Uterus (tissue), 4 donors: ENCODE results near the gene RRP36. TPM values are rescaled to one million over a fixed set of nuclear protein-coding genes. Genes with fewer than 3 reads are reported as not detected.

Experiments
- DNase-seq, 2 donors: peaks; one replicate each; pipeline ENCODE4 v3.0.0-alpha.2; 2019 to 2020
- H3K27ac ChIP-seq, 2 donors: fragments of 200-600 bp; sonication (generic); 1 replicate in 1 of 2; 2 replicates in 1 of 2; pipeline ENCODE4 v1.5.1; 2016 to 2018
- H3K27me3 ChIP-seq, 2 donors: fragments of 200-600 bp; sonication (generic); one replicate each; pipeline ENCODE4 v1.5.1; 2018 to 2019; ENCODE audit warnings: control low read depth in 1 of 2
- H3K36me3 ChIP-seq, 2 donors: fragments of 200-600 bp; sonication (generic); one replicate each; pipeline ENCODE4 v1.5.1; 2019; ENCODE audit warnings: control low read depth in 1 of 2
- H3K4me1 ChIP-seq, 2 donors: fragments of 200-600 bp; sonication (generic); one replicate each; pipeline ENCODE4 v1.5.1; 2018 to 2019; ENCODE audit warnings: control low read depth in 1 of 2
- H3K4me3 ChIP-seq, 2 donors: fragments of 200-600 bp; sonication (generic); 1 replicate in 1 of 2; 2 replicates in 1 of 2; pipeline ENCODE4 v1.5.1; 2018 to 2019; ENCODE audit warnings: mild to moderate bottlenecking in 1 of 2
- H3K9me3 ChIP-seq, 2 donors: fragments of 200-600 bp; sonication (generic); one replicate each; pipeline ENCODE4 v1.5.1; 2019; ENCODE audit warnings: control low read depth in 1 of 2
- POLR2A ChIP-seq, 2 donors: fragments of 450-650 bp; IDR thresholded peaks; one replicate each; pipeline ENCODE4 v1.6.1; 2016; ENCODE audit warnings: antibody characterized with exemption in 2 of 2, mild to moderate bottlenecking in 1 of 2, moderate library complexity in 1 of 2
- intact Hi-C: fragments of 100-400 bp; cut with DNase I; formaldehyde crosslinking; loops from one replicate; pipeline ENCODE4 v1.15.1; 2023; ENCODE audit warnings: low total_unique reads
- total RNA-seq, 4 donors: library from RNA; depleted of rRNA in 3 of 4; stranded (reverse); fragments of >200 nt in 3 of 4; gene quantifications; one replicate each; pipeline versions ENCODE4 v1.1.0 to v1.2.4, GENCODE V29; 2014 to 2023
- TF ChIP-seq, protein P1 (sequence below), 4 experiments: fragments of 200-600 bp in 2 of 4; fragments of 450-650 bp in 2 of 4; sonication (generic) in 2 of 4; IDR thresholded peaks; one replicate each; pipeline ENCODE4 v1.5.1; 2016 to 2019; ENCODE audit warnings: antibody characterized with exemption in 4 of 4, mild to moderate bottlenecking in 2 of 4, moderate library complexity in 1 of 4
- donor health status: DM: yes; HTN: yes; CAD: no.

The RRP36 gene
- total RNA-seq, 4 donors from 2014 or later, result 30.5 to 57.2 (median 45.9) TPM

DNA sequence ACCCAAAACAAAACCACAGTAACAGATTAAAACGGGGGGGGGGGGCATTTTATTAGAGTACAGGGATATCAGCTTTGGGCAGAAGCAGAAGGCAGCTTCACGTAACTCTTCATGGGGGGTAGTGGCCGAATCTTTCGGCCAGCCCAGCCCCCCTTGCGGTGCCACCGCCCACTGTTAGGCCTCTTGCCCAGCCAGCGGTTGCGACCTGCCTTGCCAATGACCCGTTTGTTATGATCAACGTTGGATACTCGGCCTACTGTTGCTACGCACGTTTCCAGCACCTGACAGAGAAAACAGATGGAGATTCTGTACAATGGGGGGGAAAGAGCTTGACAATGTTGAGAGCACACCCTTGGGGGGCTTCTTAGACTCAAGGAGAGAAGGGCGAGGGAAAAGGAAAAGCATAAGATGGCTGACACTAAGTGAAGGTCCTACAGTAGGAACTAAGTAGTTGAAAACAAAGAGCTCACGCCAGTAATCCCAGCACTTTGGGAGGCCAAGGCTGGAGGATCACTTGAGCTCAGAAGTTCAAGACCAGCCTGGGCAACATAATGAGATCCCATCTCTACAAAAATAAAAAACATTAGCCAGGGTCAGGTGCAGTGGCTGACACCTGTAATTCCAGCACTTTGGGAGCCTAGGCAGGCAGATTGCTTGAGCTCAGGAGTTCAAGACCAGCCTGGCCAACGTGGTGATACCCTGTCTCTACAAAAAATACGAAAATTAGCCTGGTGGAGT is 33.0 kb downstream of the RRP36 start:
- TF ChIP-seq, protein P1, sequence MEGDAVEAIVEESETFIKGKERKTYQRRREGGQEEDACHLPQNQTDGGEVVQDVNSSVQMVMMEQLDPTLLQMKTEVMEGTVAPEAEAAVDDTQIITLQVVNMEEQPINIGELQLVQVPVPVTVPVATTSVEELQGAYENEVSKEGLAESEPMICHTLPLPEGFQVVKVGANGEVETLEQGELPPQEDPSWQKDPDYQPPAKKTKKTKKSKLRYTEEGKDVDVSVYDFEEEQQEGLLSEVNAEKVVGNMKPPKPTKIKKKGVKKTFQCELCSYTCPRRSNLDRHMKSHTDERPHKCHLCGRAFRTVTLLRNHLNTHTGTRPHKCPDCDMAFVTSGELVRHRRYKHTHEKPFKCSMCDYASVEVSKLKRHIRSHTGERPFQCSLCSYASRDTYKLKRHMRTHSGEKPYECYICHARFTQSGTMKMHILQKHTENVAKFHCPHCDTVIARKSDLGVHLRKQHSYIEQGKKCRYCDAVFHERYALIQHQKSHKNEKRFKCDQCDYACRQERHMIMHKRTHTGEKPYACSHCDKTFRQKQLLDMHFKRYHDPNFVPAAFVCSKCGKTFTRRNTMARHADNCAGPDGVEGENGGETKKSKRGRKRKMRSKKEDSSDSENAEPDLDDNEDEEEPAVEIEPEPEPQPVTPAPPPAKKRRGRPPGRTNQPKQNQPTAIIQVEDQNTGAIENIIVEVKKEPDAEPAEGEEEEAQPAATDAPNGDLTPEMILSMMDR (IDR thresholded peaks at IDR 0.05), result no peak
- no peak for TF ChIP-seq POLR2A (IDR thresholded peaks at IDR 0.05)
- Histone ChIP-seq H3K36me3 (no peaks in the 10 kb centered on the region), H3K9me3 (no peaks in the 10 kb centered on the region), H3K27me3 (no peaks in the 10 kb centered on the region), H3K4me3 (peak overlapping the region; percentile 72 to 79), H3K4me1 (peaks cover 0 to 14% of the 10 kb centered on the region in 2 donors), H3K27ac (peak overlapping the region; percentile 92 to 97)
- intact Hi-C loops, result no loop called here
- peak; percentile 35 to 43 for DNase-seq

DNA sequence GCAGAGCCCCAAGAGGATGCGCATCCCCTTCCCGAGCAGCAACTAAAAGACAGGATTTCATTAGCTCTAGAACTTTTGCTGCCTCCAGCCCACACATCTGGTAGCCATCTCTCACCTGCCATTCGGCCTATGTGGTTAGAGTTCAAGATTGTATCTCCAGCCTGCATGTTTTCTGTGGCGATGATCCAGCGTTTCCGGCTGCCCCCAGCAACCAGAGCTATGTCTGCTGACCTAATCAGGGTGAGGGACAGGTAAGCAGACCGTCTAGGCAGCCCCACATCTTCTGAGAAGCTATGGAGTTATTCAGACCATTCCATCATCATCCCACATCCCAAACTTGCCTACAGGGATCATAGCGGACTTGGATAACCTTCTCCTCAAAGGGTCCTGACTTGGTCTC is 34.5 kb downstream of the RRP36 start:
- Histone ChIP-seq H3K4me1 (peaks cover 9 to 14% of the 10 kb centered on the region in 2 donors), H3K9me3 (no peaks in the 10 kb centered on the region), H3K36me3 (no peaks in the 10 kb centered on the region), H3K27me3 (no peaks in the 10 kb centered on the region), H3K27ac (no peak overlapping the region), H3K4me3 (no peak overlapping the region)
- TF ChIP-seq, protein P1 (IDR thresholded peaks at IDR 0.05), result no peak
- TF ChIP-seq POLR2A (IDR thresholded peaks at IDR 0.05), result no peak
- intact Hi-C loops, result no loop called here
- DNase-seq, result no peak

DNA sequence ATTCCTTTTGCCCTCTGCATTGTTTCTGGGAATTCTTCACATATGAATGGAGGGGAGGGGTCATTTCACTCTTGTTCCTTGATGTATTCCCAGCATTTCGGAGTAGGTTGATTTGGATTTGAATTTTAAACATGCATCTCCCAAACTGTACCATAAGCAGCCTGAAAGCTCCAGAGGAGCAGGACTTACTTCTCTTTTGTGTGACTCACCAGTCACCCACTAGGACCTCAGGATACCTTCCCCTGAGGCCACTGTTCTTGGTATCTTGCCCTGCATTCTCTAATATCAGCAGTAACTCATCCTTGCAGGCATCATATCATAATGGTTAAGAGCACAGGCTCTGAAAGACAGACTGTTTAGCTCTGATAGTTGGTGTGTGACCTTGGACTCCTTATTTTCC is 37.1 kb downstream of the RRP36 start:
- intact Hi-C loops, result no loop called here
- no peak for DNase-seq
- peaks cover 9 to 14% of the 10 kb centered on the region in 2 donors for H3K4me1 ChIP-seq
- no peaks in the 10 kb centered on the region for H3K27me3 ChIP-seq
- no peaks in the 10 kb centered on the region for H3K36me3 ChIP-seq
- no peaks in the 10 kb centered on the region for H3K9me3 ChIP-seq
- H3K4me3 ChIP-seq, result peak overlapping the region; percentile 88 to 90
- TF ChIP-seq, protein P1 (IDR thresholded peaks at IDR 0.05), result no peak
- no peak for TF ChIP-seq POLR2A (IDR thresholded peaks at IDR 0.05)
- H3K27ac ChIP-seq, result peak overlapping the region; percentile 85 to 90

DNA sequence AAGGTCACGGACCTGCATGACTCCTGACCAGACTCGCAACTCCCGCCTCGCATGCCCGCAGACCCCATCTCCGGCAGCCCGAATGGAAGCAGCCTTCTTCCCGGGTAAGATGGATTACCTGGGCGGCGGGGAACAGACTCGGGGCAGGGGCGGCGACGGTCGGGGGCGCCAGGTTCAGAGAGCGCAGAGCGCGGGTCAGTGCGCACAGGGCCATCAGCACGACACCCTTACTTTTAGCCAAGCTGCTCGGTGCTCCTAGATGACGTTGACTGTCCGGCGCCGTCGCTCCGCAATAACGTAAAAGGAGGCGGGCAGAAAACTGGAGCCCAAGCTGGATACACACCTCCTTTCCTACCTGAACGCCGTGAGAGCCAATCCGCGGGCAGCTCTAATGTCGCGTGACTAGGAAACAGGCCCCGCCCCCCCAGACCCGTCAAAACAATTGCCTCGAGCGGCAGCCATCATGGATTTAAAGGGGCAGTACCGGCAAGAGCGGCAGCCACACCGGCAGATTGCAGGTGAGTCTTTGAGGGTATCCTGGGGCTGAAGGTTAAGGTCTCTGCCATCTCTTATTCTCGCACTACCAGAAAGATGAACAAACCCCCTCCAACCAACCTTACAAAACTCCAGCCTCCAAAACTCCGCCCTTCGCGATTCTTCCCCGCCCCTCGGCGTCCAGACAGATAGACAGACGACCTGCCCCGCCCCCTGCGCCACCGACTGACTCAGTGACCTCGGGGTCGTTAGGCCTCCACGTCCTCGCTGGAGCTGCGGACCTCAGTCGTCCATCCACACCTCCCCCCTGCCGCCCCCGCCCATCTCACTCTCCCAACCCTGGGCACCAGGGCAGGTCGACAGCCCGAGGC is 38.0 kb downstream of the RRP36 start, which contains the start of the genes KLC4 and MRPL2:
Gene KLC4 (plus strand): TSS at position 464 of the 866 bp plus-strand sequence. CDS start 1,705 bp downstream, outside the sequence.
Gene MRPL2 (minus strand): TSS at position 267 of the 866 bp plus-strand sequence. CDS start 53 bp downstream, at position 214.
- TF ChIP-seq, protein P1 (IDR thresholded peaks at IDR 0.05), result peak in 1 of 4 experiments; percentile 14
- TF ChIP-seq POLR2A (IDR thresholded peaks at IDR 0.05), result peak; percentile 61 to 81
- peak within 1 kb of the TSS; percentile 85 to 90 for H3K27ac ChIP-seq
- DNase-seq, result peak; percentile 99
- peaks cover 9 to 11% of the 10 kb centered on the region in 2 donors for H3K4me1 ChIP-seq
- no peaks in the 10 kb centered on the region for H3K27me3 ChIP-seq
- no peaks in the 10 kb centered on the region for H3K36me3 ChIP-seq
- intact Hi-C loops, result no loop called here
- no peaks in the 10 kb centered on the region for H3K9me3 ChIP-seq
- peak within 1 kb of the TSS; percentile 88 to 90 for H3K4me3 ChIP-seq
